Kidney epithelial cell (primary cell): Measurements from ENCODE around the gene SLC35B4. TPM values are rescaled to one million over a fixed set of nuclear protein-coding genes. Genes with fewer than 3 reads are reported as not detected.

ENCODE experiments used
- DNase-seq: peaks from one replicate; pipeline ENCODE4 v3.0.0-alpha.2; 2010; ENCODE audit warnings: low read depth
- H3K27me3 ChIP-seq: 2 replicates; pipeline ENCODE4 v1.6.0; 2011; ENCODE audit warnings: low read length; ENCODE audit not compliant: control insufficient read depth, insufficient read depth
- H3K36me3 ChIP-seq: 2 replicates; pipeline ENCODE4 v1.5.1; 2011; ENCODE audit warnings: low read length; ENCODE audit not compliant: control insufficient read depth, insufficient read depth
- H3K4me3 ChIP-seq: 2 replicates; pipeline ENCODE4 v1.5.1; 2011; ENCODE audit warnings: low read depth, mild to moderate bottlenecking, control low read depth, low read length
- total RNA-seq: library from RNA; depleted of rRNA; stranded (reverse); fragments of >200 nt; gene quantifications from 2 replicates; pipeline ENCODE4 v1.2.3, GENCODE V29; 2015
- TF ChIP-seq, protein P1 (sequence below): IDR thresholded peaks from 2 replicates; pipeline ENCODE4 v1.5.1; 2011; ENCODE audit warnings: mild to moderate bottlenecking, moderate library complexity, low read length, control low read depth, inconsistent platforms; ENCODE audit not compliant: insufficient read depth, poor library complexity, severe bottlenecking

The SLC35B4 gene
- total RNA-seq, 1 donor from 2014 or later, result 10.6 TPM

DNA sequence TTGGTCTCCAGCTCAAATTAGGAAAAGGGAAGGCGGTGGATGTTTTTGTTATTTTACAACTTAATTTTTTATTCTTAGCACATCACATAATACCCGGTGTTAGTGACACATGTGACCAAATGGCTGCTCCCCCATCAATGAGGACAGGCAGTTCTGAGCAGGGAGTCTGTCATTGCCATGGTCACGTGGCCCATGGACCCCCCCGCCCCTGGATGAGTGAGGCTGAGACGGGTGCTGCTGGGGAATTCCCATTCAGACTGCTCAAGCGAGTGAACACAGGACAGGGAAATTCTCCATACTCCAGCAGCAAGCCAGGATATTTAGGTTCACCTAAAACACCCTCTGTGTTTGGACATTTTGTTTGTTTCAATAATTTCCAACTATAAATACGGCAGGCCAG is 34.7 kb upstream of the SLC35B4 start:
- Histone ChIP-seq H3K4me3 (no peak overlapping the region), H3K36me3 (no peaks in the 10 kb centered on the region), H3K27me3 (no peaks in the 10 kb centered on the region)
- TF ChIP-seq, protein P1, sequence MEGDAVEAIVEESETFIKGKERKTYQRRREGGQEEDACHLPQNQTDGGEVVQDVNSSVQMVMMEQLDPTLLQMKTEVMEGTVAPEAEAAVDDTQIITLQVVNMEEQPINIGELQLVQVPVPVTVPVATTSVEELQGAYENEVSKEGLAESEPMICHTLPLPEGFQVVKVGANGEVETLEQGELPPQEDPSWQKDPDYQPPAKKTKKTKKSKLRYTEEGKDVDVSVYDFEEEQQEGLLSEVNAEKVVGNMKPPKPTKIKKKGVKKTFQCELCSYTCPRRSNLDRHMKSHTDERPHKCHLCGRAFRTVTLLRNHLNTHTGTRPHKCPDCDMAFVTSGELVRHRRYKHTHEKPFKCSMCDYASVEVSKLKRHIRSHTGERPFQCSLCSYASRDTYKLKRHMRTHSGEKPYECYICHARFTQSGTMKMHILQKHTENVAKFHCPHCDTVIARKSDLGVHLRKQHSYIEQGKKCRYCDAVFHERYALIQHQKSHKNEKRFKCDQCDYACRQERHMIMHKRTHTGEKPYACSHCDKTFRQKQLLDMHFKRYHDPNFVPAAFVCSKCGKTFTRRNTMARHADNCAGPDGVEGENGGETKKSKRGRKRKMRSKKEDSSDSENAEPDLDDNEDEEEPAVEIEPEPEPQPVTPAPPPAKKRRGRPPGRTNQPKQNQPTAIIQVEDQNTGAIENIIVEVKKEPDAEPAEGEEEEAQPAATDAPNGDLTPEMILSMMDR, result no peak
- DNase-seq, result no peak

DNA sequence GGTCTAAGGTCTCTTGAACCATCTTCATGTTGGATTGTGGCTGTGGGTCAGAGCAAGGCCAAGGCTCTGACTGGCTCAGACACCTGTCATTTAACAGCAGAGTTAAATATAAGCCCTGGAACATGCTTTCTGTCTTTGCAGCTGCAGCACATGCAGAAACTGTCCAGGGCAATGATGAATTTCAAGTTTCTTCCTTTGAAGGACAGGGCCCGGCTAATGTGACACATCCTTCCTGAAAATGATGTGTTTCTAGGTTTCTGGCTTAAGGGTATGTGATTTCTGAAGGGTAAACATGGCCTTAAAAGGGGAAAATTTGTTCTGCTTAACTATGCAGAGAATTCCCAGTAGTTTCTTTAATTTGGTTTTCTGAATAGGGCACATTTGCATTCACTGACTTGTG is 34.0 kb upstream of the SLC35B4 start:
- Histone ChIP-seq H3K27me3 (no peaks in the 10 kb centered on the region), H3K4me3 (no peak overlapping the region), H3K36me3 (no peaks in the 10 kb centered on the region)
- TF ChIP-seq, protein P1, result no peak
- no peak for DNase-seq

GRCh38 chr7:134347567-134347966 is 30.8 kb upstream of the SLC35B4 start:
- TF ChIP-seq, protein P1, result no peak
- Histone ChIP-seq H3K4me3 (no peak overlapping the region), H3K27me3 (no peaks in the 10 kb centered on the region), H3K36me3 (no peaks in the 10 kb centered on the region)
- no peak for DNase-seq

DNA sequence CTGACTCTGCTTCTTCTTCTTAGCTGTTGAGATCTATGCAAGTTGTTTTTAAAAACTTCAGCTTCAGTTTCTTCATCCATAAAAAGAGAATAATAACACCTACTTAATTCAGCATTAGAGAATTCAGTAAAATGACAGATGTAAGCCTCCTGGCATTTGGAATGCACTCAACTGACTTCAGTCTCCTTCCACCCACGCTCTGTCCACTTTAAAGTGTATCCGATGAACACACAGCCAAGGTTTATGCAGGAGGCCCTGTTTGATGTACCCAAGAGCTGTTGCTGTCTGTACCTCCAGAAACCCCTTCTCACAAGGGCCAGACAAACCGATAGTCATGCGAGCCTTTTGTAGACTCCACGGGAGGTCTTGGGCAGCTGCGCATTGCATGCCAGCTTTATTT is 27.1 kb upstream of the SLC35B4 start:
- Histone ChIP-seq H3K27me3 (no peaks in the 10 kb centered on the region), H3K4me3 (no peak overlapping the region), H3K36me3 (no peaks in the 10 kb centered on the region)
- TF ChIP-seq, protein P1, result no peak
- no peak for DNase-seq

GRCh38 chr7:134343136-134343535 is 26.4 kb upstream of the SLC35B4 start:
- TF ChIP-seq, protein P1, result no peak
- H3K27me3 ChIP-seq, result no peaks in the 10 kb centered on the region
- H3K36me3 ChIP-seq, result no peaks in the 10 kb centered on the region
- no peak for DNase-seq
- H3K4me3 ChIP-seq, result no peak overlapping the region

DNA sequence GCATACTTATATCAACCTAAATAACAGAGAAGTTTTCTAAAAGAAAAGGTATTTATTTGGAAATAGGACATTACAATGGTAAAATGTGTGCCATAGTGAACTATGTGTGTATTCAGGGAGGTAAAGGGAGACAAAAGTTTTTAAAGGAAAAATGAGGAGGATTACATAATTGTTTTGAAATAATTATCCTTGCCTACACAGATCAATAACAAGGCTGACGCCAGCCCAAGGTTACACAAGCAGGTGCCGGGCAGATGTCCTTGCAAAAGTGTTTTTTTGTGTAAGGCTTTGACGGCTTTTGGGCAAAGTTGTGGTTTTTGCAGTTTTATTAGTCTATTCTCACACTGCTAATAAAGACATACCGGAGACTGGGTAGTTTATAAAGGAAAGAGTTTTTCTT is 22.7 kb upstream of the SLC35B4 start:
- Histone ChIP-seq H3K27me3 (no peaks in the 10 kb centered on the region), H3K4me3 (no peak overlapping the region), H3K36me3 (no peaks in the 10 kb centered on the region)
- TF ChIP-seq, protein P1, result no peak
- DNase-seq, result no peak
